Stimulated activated naive CD4-positive, alpha-beta T cell (primary cell): Measurements from ENCODE around the gene STX2.

Experiments used
- DNase-seq, 6 experiments: peaks; one replicate each; lab custom pipeline; 2025; lab: John Stamatoyannopoulos, UW

Gene STX2

DNA sequence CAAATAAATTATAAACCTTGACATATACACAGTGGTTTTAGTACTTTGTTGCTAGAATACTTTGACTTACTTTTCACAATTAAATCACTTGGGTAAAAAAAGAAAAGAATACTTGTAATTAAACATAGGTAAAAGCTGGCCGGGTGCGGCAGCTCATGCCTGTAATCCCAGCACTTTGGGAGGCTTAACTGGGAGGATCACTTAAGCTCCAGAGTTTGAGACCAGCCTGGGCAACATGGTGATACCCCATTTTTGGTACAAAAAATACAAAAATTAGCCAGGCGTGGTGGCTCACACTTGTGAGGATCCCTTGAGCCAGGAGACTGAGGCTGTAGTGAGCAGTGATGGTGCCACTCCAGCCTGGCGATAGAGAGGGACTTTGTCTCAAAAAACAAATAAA lies 7.8 kb downstream of the STX2 start:
- no peak for DNase-seq

DNA sequence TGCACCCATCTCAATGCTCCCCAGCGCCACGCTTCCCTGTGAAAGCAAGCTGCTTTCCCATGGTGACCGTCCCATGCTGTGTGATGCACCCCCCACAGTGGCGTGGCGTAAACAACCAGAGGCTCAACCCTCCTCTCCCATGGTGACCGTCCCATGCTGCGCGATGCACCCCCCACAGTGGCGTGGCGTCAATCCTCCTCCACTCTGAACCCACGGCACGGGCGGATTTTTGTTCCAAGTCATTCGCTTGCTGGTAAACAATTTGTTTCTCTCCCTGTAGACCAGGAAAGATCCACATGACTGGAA lies 8.9 kb downstream of the STX2 start:
- DNase-seq: no peak

DNA sequence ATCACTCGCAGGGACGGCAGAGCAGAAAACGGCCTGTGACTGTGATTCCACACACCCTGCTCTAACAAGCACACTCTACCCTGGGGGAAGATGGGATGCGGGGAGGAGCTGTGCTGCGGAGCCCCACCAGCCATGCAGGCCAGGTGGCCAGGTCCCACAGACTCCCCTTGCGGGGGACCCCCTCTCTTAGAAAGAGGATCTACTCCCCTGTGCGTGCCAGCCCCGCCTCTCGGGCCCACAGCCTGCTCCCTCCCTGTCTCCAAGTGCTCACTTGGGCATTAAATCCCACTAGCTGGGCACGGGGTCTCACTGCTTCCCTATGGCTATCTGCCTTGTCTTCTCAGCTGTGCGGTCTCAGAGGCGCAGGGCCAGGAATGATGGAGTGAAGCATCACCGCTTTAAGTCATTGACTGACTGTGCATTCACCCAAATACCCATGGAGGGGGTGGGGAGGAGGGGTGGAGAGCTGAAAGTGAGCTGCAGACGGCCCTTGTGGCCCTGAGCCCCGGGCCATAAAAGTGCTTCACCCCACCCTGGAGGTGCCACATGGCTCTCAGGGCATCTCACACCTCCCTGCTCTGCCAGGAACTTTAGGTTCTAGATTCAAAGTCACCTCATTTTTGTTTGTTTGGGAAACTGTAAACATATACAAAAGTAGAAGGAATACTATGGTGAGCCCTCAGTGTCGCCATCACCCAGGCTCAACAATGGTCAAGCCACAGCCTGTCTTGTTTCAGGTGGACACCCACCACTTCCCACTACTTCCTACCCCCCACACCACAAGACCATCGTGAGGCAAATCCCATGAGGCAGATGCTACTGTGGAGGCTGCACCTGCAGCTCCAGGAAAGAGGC lies 9.4 kb downstream of the STX2 start:
- DNase-seq: no peak

DNA sequence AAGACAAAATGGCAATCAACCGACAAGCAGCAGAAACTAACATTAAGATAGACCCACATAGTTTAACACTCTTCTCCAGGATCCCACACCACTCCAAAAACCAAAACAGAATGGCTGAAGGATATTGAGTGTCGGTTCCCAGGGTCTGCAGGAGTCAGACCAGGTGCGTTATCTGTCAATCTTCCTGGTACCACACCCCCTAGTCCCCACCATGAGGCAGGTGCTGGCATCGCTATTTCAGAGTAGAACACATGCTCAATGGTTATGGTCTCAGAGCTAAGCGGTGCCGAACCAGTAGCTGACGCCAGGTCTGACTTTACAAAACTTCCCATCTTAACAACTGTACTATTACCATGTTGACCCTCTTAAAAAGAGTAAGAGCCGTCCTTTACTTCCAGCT lies 10.2 kb downstream of the STX2 start:
- no peak for DNase-seq

DNA sequence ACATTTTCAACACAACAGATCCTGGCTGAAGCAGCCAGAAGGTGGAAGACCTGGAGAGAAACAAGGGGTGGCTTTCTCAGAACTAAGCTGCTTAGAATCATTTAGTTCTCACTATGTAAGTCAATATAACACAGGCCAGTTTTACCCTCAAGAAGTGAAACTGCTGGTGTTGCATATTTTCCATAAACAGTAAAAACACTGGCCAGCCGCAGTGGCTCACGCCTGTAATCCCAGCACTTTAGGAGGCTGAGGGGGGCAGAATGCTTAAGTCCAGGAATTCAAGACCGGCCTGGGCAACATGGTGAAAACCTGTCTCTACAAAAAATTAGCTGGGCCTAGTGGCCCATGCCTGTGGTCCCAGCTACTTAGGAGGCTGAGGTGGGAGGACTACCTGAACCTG lies 11.6 kb downstream of the STX2 start:
- DNase-seq: no peak

DNA sequence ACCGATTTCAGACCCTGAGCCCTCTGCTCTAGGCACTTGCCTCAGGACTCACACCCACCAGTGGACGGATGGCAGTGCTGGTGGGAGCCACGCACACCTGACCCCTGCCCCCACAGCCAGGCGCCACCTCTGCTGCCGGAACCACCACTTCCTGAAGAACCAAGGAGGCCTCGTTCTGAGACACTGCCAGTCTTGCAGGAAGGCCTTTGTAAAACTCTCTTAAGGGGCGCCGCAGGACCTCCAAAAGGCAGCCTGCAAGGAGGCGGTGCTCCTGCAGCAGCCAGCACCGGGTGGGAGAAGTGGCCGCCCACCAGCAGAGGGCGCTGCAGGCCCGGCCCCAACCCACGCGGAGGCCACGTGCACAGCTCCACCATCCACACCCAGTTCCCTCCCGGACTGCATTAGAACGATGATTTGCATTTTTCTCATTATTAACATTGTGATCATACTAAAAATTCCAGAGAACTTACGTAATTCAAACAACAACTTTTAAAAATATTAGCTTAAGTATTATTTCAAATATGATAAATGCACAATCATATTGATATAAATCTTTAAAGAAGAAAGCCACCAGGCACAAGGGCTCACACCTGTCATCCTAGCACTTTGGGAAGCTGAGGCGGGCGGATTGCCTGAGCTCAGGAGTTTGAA lies 12.8 kb downstream of the STX2 start:
- peak; percentile 34 to 75 (median 58) for DNase-seq

DNA sequence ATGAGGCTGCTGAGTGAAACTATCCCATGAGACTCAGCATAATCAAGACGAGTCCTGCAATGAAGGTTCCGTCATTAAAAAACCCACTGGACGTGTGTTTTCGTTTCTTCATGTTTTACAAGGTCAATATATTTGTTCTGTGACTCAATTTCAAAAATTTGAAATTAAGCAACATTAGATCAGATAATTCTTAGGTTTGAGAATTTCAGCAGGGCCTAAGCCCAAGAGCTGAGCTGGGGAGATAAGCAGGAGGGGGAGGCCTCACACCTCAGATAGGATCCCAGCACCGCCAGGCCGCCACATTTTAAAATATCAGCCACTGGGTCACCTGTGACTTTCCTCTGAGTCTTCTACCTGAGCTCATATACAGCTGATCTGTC lies 13.3 kb downstream of the STX2 start:
- DNase-seq: no peak

DNA sequence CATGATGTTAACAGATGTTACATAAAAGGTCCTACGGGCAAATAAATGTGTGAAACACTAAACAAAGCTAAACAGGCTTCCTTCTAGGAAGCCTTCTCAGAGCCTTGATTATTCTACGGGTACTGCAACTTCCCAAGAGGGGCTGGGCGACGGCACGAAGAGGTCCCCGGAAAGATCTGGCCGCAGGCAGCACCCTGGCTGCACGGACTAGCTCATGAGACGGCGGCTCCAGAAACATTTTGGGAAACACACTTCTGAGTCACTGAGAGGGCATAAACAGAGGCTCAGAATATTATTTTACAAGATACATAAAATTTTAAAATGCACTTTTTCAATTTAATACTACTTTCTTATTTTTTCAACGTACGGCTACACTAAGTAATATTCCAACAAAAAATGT lies 19.4 kb downstream of the STX2 start:
- DNase-seq: no peak

DNA sequence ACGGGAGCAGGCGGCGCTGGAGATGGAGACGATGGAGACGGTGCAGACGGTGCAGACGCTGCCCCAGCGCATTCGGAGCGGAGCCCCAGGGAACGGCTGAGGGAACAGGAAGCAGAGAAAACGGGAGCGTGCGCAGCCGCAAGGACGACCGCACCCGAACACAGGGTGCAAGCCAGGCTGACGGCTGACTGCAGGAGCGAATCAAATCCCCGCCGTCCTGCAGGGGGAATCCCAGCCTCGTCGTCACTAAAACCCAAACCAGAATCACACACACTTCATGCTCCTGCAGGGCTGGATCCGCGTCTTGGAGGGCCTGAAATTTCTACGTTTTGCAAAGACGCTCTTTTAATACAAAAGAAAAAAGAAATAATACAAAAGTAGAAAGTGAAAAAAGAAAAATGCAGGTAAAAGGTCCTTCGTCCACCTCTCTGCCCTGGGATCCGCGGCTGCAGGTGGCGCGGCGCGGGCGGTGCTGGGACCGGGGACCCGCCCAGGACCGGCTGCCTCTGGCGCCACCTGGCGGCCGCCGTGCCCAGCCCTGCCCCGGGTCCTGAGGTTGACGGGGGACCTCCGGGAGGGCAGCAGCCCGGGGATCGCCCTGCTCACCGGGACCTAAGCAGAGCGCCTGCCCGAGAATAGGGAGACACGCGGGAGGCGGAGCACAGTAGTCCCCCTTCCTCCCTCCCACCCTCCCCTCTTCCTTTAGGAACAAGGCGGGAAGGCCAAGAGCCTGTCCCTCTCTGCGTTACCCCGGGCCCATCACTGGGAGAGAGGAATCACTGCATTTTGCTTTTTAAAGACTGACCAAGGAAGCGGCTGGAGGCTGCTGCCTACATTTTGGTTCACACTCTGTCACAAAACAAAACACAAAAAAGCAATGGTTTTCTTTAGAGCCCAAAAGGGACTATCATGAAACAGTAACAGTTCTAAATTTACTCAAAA lies 20.1 kb downstream of the STX2 start:
- peak; percentile 50 to 78 (median 66) for DNase-seq

DNA sequence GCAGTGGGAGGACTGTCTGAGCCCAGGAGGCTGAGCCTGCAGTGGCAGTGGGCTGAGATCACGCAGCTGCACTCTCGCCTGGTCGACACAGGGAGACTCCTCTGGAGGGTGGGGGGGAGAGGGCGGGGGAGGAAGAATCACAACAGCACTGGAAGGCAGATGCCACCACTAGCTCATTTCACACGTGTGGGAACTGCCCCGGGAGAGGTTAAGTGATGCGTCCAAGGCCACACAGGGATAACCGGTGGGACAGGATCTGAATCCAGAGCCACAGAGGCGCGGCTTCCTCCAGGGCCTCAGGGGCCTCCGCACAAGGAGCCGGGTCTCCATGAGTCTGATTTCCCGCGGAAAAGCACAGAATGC lies 20.8 kb downstream of the STX2 start:
- DNase-seq: peak in 1 of 6 experiments; percentile 21

DNA sequence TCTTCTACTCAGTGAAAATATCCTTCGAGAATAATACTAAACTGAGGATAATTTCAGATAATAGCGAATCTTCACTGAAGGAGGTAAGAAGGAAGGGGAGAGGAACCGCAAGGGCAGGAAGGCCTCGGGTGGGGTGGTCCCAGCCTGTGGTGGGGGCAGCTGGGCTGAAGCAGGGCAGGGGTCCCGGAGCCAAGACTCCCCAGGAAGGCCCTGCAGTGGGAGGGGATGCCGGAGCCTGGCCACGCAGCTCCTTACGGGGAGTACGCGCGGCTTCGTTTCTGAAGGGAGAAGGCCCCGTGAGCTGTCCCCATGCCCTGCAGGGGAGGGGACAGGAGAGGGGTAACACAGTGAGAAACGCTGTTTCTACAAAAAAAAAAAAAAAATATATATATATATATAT lies 21.2 kb downstream of the STX2 start:
- no peak for DNase-seq

DNA sequence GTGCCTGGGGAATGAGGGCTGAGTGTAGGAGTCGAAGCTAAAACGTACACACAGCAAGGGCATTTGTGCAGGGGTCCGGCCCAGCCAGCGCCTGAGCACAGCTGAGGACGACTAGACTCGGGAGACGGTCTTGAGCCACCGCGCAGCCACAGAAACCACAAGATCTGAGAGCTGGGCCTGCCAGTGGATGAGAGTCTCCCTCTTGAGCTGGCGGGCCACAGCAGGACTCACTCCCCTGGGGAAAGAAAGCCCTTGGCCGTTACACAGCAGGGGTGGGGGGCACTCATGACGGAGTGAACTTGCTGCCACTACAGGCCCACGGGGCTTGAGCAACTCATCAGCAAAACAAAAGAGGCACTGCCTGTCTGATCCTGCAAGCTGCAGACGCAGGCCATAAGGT lies 23.0 kb downstream of the STX2 start:
- no peak for DNase-seq

DNA sequence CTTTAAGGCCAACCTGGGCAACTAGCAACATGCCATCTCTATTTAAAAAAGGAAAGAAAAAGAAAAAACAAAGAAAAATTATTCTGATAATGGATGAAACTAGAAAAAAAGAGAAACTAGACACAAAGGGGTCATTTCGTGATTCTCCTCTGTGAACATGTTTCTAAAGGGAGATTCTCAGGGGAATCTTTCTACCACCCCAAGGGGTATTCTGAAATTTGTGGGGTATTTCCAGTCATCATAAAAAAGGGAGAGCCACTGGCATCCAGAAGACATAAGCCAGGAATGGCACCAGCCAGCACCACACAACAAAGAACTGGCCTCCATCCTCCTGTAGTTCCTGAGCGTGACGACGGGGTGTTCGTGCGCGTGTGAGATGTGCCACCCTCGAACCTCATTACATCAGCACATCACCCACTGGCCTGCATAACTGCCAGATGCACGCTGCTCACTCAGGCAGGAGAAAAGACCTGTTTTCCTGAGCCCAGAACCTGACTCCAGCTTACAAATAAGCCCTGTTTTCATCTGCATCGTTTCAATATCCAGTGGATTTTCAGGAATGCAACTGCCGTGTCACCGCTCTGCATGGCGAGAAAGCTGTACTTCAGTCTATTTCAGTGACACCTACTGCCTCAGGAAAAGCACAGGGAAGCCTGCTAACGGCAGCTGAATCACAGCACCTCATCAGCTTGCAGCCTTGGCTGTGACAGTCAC lies 23.9 kb downstream of the STX2 start:
- DNase-seq: no peak

DNA sequence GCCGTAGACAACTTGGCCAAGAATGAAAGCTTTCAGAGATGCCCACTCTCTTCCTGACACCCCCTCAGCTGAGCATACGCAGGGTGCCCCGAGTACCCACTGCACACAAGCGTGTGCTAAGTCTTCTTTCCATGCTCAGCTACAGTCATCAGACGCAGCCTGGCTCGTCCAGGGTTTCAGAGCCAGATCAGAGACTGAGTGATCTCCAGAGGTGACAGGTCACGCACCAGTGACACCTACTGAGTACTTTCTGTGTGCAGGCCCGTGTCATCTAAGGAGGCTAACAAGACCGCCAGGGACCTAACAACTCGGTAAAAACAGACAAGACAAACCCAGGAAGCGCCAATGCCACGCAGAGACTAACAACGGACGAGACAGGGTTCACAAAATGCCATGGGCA lies 25.1 kb downstream of the STX2 start:
- DNase-seq: no peak

DNA sequence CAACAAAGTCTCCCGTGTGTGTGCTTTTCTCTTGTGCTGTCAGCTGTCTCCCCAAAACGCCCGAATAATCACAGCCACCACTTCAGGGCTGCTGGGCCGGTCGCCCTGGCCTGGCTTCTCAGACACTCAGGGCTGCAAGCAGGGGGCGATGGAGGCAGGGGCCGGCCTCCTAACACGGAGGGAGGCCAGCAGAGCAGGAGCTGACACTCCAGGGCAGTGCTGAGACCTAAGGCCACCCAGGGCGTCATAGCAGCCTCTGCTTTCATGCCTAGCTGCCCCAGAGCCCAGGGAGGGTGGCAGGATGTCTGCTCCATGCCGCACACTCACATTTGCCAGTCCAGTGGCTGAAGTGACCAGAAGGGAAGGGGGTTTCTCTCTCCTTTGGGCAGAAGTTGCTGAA lies 25.6 kb downstream of the STX2 start:
- DNase-seq: no peak

DNA sequence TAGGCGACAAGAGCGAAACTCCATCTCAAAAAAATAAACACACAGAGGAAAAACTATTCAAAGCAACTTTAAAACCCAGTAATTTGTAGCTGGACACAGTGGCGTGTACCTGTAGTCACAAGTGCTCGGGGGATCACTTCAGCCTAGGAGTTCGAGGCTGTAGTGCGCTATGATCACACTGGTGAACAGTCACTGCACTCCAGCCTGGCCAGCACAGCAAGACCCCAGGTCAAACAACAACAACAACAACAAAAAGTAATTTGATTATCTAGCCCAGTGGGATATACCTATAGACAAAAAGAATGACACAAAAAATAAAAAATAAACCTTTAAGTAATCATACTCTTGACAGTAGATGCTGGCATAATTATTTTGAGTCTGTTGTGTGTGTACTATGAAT lies 29.3 kb downstream of the STX2 start:
- DNase-seq: no peak

DNA sequence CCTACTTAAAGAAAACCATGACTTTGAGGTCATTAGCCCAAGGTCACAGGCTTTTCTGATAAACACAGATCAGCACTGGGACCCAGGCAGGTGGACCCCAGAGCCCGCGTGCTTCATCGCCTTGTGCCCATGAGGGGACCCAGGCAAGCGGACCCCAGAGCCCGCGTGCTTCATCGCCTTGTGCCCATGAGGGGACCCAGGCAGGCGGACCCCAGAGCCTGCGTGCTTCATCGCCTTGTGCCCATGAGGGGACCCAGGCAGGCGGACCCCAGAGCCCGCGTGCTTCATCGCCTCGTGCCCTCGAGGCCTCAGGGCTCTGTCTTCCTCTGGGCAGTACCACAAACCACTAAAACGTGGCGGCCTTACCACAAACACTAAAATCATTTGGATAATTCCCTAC lies 31.7 kb downstream of the STX2 start:
- no peak for DNase-seq

DNA sequence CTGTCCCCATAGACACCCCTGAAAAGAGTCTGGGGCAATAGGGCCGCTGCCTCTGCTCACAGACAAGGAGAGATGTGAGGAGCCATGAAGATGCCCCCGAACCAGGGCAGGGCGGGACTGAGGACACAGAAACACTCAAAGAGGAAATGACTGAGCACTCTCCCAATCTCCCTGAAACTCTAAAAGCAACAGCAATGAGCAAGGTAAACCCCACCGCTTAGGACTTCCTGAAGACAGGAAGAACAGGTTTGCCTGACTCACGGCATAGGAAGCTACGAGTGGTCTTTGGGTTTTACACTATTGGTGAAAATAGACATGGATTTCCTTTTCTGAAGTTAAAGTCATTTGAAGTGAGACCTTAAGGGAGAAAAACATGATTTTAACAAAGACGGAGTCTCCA lies 32.5 kb downstream of the STX2 start:
- DNase-seq: no peak

DNA sequence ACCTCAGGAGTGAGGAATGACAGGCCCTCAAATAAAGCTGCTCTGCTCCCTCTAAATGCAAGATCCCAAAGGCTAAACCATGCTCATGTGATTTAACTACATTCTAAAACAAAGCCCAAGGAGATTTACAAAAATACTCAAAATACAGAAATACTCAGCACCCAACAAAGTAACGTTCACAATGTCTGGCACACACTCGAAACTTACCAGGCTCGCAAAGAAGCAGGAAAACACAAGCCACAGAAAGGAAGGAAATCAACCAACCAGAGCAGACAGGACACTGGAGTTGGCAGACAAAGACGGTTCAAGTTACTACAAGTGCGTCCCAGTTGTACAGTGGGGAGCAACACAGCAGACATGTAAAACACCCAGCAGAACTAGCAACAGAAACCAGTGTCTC lies 33.4 kb downstream of the STX2 start:
- no peak for DNase-seq

DNA sequence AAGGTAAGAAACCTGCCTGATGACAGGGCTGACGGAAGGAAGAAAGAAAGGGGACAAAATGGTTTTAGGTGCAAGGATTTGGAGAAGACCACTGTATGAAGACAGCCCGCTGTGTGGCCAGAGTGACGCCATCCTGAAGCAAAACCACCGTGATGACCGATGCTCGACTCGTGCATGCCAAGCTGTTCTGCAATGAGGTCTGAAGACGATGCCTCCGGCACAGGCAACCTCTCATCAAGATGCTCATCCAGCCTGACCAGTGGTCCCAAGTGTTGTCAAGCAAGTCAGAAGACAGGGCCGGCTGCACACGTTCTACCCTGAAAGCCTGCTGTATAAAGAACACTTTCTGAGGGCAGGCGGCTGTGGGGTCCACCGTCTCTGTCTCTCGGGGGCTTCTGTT lies 34.8 kb downstream of the STX2 start:
- DNase-seq: no peak

DNA sequence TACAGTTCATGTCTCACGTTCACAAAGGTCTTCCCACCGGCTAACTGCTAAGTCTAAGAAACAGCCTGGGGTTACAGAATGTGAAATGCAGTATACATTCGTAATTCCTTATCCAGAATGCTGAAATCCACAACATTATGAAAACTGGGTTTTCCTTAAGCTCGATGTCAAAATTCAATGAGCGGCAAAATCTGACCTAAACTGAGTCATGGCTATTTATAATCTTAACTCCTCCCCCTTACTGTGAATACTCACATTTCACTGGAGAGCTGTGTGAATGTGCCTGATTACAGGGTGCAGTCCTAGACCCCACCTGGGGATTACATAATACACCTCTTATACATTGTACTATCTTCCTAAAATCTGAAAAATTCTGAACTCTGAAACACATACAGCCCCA lies 35.3 kb downstream of the STX2 start:
- no peak for DNase-seq

DNA sequence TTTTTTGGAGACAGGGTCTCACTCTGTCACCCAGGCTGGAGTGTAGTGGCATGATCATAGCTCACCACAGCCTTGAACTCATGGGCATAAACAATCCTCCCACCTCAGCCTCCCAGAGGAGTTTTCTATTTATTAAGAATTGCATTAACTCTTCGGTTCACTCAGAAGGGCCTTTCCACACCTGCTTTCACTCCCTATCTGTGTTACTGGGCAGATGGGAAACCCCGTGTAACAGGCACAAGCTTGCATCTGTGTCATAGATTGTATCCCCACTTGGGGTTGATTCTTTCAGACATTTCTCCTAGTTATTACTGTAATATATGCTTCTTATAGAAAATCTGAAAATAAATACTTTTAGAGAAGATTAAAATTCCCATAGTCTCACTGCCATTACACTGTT lies 38.7 kb downstream of the STX2 start:
- DNase-seq: no peak
